AG04450 (cell line): ENCODE results near the gene LRP2. TPM values are rescaled to one million over a fixed set of nuclear protein-coding genes. Genes with fewer than 3 reads are reported as not detected.

Experiments used
- CTCF ChIA-PET: fragments of 300-600, 350-600 bp; formaldehyde crosslinking; extraction: SDS; loops from one replicate; lab custom pipeline; 2022; ENCODE audit warnings: antibody characterized with exemption, inconsistent platforms; lab: Charles Lee
- POLR2A ChIA-PET: fragments of 350-600 bp; formaldehyde crosslinking; extraction: SDS; loops from one replicate; lab custom pipeline; 2021; ENCODE audit warnings: antibody characterized with exemption, inconsistent platforms; lab: Yijun Ruan, JAX
- DNase-seq: peaks from one replicate; pipeline ENCODE4 v3.0.0-alpha.2; 2011; ENCODE audit warnings: low read depth, low spot score
- H3K27ac ChIP-seq: one replicate; pipeline ENCODE4 v1.5.1; 2012; ENCODE audit warnings: low read depth, low read length, control low read depth
- H3K27me3 ChIP-seq: one replicate; pipeline ENCODE4 v1.6.0; 2012; ENCODE audit warnings: low read length; ENCODE audit not compliant: control insufficient read depth, insufficient read depth
- H3K4me3 ChIP-seq: 2 replicates; pipeline ENCODE4 v1.5.1; 2011; ENCODE audit warnings: mild to moderate bottlenecking, low read depth, low read length, control low read depth
- H3K9me3 ChIP-seq: 2 replicates; pipeline ENCODE4 v1.5.1; 2012; ENCODE audit warnings: low read length; ENCODE audit not compliant: control insufficient read depth, insufficient read depth
- polyA plus RNA-seq: library from polyadenylated mRNA; depleted of rRNA; stranded (reverse); fragments of >200 nt; gene quantifications from 2 replicates; pipeline ENCODE4 v1.2.3, GENCODE V29; 2011
- TF ChIP-seq, protein P1 (sequence below): IDR thresholded peaks from 2 replicates; pipeline ENCODE4 v1.5.1; 2011; ENCODE audit warnings: low read depth, low read length, control low read depth, inconsistent platforms

LRP2 gene
- polyA plus RNA-seq, 1 experiment, result not detected

DNA sequence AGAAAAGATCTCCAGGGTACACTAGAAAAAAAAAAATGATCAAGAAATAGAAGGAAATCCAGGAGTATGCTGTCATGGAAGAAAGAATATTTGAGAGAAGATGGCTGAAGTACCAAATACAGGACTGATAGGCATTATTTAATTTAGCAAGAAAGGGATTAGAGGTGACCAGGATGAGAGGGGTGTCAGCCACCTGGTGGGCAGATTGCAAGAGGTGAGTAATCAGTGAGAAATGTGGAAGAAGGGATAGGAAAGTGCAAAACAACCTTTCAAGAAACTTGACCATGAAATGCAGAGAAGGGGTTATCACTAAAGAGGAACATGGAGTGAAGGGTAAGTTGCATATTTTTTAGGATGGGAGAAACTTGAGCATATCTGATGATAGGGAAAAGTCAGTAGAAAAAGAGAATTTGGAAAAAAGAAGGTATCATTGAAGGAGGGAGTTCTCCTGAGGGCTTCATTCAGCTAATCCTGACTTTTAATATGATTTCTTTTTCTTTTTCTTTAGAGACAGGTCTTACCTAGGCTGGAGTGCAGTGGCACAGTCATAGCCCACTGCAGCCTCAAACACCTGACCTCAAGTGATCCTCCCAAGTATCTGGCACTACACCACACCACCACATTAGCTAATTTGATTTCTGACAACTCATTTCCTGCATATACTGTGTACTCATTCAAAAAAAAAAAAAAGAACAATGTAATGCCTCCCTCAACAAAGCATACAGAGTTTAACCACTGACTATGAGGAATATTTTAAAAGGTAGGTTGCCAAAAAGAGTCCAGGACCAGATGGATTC is 101.3 kb downstream of the LRP2 start:
- Histone ChIP-seq H3K4me3 (no peak overlapping the region), H3K9me3 (no peaks in the 10 kb centered on the region), H3K27me3 (no peaks in the 10 kb centered on the region), H3K27ac (no peak overlapping the region)
- ChIA-PET CTCF (no interaction called here), POLR2A (no interaction called here)
- DNase-seq, result no peak
- TF ChIP-seq, protein P1, sequence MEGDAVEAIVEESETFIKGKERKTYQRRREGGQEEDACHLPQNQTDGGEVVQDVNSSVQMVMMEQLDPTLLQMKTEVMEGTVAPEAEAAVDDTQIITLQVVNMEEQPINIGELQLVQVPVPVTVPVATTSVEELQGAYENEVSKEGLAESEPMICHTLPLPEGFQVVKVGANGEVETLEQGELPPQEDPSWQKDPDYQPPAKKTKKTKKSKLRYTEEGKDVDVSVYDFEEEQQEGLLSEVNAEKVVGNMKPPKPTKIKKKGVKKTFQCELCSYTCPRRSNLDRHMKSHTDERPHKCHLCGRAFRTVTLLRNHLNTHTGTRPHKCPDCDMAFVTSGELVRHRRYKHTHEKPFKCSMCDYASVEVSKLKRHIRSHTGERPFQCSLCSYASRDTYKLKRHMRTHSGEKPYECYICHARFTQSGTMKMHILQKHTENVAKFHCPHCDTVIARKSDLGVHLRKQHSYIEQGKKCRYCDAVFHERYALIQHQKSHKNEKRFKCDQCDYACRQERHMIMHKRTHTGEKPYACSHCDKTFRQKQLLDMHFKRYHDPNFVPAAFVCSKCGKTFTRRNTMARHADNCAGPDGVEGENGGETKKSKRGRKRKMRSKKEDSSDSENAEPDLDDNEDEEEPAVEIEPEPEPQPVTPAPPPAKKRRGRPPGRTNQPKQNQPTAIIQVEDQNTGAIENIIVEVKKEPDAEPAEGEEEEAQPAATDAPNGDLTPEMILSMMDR, result no peak

DNA sequence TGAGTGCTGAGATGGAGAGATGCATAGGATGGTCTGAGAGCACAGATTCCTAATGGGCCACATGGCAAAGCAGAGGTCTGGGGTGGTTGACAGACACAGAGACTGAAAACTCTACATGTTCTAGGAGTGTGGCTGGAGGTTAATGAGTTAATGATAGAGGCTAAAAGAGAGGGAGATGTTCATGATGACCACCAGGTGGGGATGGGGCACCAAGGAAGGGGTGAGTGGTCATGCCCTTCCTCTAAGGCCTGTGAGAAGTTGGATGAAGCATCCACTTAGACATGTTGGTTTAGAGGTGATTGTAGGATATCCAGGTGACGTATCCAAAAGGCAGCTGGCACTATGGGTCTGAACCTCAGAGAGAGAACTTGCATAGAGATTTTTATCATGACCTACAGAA is 102.1 kb downstream of the LRP2 start:
- TF ChIP-seq, protein P1, result no peak

DNA sequence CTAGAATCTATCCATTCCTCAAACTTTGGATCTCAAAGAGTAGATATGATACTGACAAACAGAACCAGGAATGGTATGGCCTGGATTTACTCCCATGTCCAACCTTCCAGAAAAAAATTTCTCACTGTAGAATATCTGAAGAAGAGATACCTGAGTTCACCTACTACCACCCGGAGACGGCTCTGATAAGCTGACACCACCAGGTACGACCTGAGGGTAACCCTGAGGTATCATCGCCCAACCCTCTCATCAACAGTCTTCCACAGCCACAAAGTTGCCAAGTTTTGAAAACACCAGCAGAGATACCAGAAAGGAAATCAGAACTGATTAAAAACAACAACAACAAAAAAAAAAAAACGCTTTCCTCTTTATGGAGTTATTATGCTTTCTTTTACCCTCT is 102.9 kb downstream of the LRP2 start:
- ChIA-PET CTCF (no interaction called here), POLR2A (no interaction called here)
- Histone ChIP-seq H3K27ac (no peak overlapping the region), H3K9me3 (no peaks in the 10 kb centered on the region), H3K27me3 (no peaks in the 10 kb centered on the region), H3K4me3 (no peak overlapping the region)
- DNase-seq, result no peak
- TF ChIP-seq, protein P1, result no peak

More for the DNA sequence above, 102.1 kb downstream of the LRP2 start:
- CTCF ChIA-PET, result no interaction called here
- Histone ChIP-seq H3K27me3 (no peaks in the 10 kb centered on the region), H3K9me3 (no peaks in the 10 kb centered on the region), H3K27ac (no peak overlapping the region), H3K4me3 (no peak overlapping the region)
- POLR2A ChIA-PET, result no interaction called here
- no peak for DNase-seq

DNA sequence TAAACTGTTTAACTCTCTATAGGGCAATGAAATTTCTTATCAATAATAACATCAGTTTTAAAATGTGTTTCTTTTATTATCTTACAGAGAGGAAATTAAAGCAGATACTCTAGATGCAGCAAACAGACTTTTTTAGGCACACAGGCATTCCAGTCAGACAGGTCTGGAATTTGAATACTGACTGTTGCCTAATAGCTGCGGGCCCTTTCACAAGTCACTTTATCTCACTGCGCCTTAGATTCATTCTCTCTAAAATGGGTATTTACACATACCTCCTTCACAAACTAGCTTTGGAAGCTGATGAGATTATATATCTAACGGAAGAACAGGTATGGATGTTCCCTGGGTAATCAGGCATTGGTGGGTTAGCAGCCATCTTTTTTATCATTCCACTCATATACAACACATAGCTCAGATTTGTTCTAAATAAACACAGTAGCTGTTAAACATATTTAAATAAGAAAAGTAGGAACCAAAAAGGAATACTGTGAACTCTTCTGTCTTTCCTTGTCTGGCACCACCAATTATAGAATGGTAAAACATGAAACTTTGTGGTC is 104.2 kb downstream of the LRP2 start:
- no peak for DNase-seq
- Histone ChIP-seq H3K4me3 (no peak overlapping the region), H3K9me3 (no peaks in the 10 kb centered on the region), H3K27me3 (no peaks in the 10 kb centered on the region), H3K27ac (no peak overlapping the region)
- TF ChIP-seq, protein P1, result no peak
- CTCF ChIA-PET, result no interaction called here
- POLR2A ChIA-PET, result no interaction called here

DNA sequence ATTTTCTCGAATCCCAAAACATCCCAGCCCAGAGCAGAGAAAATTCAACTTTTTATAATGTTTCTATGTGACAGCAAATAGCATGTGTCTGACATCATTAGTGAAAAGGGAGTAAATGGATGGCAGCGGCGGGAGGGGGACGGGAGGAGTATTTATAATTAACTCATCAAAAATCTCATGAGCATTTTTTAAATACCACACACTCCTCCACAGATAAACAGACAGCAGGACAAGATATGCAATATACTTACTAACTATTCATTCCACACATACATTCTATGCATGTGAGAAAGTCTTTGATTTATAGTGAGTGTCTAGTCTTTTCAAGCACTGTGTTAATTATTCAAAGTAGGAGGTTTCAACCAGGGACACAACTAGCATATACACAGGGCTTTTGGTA is 107.6 kb downstream of the LRP2 start:
- DNase-seq, result no peak
- Histone ChIP-seq H3K9me3 (no peaks in the 10 kb centered on the region), H3K4me3 (no peak overlapping the region), H3K27me3 (no peaks in the 10 kb centered on the region), H3K27ac (no peak overlapping the region)
- TF ChIP-seq, protein P1, result no peak
- CTCF ChIA-PET, result no interaction called here
- POLR2A ChIA-PET, result no interaction called here
